ENCODE data around the gene DND1.
"Not testable (repeated sequence)": the region's sequence is repeated elsewhere in the genome, so short reads cannot be mapped to it uniquely, and the experiment has no call there.

Gene DND1

DNA sequence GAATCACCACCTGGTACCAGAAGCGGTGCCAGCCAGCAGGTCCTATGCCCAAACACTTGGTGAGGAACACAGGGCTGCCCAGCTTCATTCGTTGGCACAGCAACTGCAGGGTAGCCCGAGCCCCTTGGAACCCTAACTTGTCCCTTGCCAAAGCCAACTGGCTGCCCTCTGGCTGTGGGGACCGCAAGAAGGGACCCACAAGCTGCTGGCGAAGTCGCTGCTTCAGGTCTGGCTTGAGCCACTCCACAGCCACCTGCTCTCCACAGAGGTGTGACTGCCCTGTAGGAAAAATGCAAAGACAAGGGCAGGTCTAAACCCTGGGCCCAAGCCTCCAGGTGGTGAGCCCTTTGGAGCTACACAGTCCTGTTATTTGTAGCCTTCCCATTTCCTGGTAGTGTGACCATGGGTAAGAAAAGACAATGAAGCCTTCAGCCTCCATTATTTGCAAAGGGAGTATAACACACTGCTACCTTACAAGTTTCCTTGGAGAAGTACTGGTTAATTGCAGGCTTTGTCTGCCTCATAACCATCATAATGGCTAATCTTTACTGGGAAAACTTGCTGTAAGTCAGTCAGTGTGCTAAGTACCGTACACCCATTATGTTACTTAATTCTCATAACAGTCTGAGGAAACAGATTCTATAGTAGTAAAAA, 1.8 kb downstream of the DND1 start:
- no peak for DNase-seq

DNA sequence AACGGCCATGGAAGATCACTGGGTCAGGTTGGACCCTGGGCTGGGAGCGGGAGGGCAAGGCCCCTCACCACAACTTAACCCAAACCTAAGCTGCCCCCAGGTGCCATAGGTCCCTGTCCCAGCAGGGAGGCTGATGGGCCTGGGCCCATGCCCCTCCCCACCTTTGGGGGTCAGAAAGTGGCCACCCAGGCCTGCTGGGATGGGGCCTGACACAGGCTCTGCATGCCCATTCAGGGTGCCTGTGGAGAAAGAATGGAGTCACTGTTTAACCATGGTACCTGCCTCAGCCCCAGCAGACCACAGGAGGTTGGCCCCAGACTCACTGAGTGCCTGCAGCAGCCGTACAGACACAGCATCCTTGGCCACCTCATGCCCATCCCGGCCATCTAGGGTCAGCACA, 2.3 kb downstream of the DND1 start:
- DNase-seq: not testable (repeated sequence)

DNA sequence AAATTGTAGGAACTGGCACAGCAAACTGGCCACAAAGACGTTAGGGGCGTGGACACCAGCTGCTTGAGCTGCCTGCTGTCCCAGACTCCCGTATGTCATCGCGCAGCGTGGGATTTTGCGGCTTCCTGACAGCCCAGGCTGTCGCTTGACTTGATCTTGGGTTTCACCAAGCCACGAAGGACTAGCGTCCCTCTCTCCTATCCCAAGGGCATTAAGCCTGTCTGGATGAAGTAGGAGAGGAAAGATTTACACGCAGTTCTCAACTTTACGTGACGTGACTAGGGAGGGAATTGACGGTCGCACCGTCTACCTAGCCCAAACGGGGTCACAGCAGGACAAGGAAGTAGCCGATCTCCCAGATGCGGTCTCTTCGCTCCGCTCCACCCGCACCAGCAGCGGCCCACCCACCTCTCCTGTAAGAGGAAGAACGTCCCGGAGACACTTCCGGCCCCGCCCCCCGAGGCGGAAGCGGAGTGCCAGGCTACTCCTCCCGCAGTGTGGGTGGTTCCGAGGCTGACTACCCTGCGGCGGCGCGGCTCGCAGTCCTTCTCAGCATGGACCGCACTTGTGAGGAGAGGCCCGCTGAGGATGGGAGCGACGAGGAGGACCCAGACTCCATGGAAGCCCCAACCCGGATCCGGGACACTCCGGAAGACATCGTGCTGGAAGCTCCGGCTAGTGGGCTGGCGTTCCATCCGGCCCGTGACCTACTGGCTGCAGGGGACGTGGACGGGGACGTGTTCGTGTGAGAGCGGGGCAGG, 8.8 kb downstream of the DND1 start, which contains the start of gene WDR55:
WDR55 (plus strand) TSS at position 546 of the 761 bp plus-strand sequence; CDS start at position 555, 9 bp downstream.
- DNase-seq: peak; percentile 69

DNA sequence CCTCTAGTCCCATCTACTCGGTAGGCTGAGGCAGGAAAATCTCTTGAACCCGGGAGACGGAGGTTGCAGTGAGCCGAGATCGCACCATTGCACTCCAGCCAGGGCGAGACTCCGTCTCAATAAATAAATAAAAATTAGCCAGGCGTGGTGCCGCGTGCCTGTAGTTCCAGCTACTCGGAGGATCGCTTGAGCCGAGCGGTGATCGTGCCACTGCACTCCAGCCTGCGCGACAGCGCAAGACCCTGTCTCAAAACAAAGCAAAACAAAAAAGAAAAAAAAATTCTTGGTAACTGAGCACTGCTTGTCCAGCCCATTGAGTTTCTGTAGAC, 9.4 kb downstream of the DND1 start:
- DNase-seq: no peak

DNA sequence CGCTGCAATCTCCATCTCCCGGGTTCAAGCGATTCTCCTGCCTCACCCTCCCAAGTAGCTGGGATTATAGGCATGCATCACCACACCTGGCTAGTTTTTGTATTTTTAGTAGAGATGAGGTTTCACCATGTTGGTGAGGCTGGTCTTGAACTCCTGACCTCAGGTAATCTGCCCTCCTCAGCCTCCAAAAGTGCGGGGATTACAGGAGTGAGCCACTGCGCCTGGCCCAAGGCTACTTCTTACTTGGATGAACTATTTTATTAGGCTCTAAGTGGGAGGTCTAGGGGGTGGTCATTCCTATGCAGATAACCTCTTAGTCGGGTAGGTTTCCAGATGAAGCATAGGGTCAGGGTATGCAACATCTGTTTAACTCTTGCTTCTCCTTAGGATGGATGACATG, 13.0 kb downstream of the DND1 start:
- DNase-seq: not testable (repeated sequence)

DNA sequence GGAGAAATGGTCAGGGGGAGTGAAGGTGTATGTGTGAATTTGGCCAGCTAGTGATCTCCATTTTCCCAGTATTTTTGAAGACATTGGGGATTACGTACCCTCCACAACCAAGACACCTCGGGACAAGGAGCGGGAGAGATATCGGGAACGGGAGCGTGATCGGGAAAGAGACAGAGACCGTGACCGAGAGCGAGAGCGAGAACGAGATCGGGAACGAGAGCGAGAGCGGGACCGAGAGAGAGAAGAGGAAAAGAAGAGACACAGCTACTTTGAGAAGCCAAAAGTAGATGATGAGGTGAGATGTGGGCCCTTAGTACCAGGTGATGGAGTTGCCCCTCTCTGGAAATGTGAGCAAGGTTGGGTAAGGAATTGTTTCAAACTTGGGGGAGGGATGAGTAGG, 14.5 kb downstream of the DND1 start:
- no peak for DNase-seq

DNA sequence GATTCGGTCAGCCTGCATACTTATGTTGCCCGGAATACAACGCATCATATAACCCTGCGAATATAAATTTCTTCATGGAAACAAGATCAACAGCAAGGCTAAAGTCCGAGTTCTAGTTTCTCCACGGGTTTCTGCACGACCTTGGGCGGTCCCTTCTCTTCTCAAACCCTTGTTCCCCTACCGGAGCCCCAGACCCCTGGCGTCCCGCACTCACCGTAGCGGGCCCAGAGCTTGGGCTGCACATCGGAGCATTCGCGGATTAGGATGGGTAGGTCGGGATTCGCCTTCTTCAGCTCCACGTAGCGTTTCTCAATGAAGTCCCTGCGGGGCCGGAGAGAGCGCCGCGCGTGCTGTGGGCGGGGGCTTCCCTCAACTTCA, 26.3 kb downstream of the DND1 start:
- no peak for DNase-seq

DNA sequence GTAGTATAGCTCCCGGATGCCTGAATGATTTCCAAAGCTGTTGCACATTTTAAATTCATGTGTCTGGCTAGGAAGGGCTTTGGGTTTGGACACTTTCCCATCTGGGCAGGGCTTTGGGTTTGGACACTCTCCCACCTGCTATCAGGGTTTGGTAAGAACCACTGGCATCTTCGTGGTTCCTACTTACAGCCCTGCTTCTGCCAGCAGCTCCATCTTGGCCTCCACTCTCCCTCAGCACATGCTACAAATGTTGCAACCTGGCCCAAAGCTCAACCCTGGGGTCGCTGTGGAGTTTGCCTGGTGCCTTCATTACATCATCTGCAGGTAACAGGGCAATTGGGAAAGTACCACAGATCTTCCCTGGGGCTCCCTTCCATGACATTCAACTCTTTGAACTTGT, 30.7 kb downstream of the DND1 start:
- DNase-seq: no peak

DNA sequence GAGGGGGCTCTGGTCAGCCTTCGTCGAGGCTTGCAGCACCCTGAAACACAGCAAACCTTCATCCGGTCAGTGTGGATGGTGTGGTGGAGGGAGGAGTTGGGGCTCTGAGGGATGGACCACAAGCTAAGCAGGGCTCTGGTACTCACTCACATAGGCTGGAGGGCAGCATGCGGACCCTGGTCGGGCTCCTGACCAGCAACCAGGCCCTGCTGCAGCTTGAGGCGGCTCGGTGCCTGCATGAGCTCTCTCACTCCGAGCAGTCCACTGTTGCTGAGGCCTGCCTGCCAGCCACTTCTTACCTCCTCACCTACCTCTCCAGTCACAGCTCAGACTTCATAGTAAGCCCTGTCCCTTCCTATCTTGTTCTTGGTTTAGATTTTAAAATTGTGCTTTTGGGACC, 31.7 kb downstream of the DND1 start:
- DNase-seq: no peak

DNA sequence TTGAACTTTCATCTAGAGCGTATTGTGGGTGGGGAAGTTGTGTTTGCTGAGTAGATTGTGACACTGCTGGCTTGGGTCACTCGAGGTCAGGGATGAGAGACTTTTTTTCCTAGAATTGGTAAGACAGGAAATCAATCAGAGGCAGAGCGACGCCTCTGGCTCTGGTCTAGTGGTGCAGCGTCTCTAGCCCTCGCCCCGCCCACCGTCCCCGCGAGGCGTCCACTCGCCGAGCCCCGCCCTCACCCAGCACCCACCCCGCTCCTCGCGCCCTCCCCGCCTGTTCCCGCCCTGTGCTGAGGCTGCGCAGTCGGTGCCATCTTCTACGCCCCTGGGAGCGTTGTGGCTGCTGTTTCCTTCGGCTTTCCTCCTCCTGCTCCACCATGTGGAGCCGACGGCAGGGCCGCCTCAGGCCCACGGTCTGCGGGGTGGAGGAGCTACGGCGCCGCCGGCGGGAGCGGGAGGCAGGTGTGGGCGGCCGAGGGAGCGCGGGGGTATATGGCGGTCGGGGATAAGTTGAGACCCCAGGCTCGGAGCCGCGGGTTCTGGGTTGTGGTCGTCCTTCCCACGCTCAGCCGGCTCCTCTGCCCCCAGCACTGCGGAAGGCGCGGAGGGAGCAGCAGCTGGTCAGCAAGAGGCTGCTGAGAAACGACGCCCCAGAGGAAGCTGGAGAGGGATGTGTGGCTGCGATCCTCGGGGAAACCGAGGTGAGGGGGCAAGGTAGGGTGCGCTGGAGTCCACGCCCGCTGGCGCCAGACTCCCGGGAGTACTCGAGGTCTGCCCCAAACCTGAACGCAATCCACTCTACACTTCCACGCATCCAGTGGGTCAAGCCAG, 34.0 kb downstream of the DND1 start, which contains the start of gene TMCO6:
TMCO6 (plus strand) TSS at position 304 of the 834 bp plus-strand sequence; CDS start at position 381, 77 bp downstream.
- DNase-seq: peak; percentile 46

DNA sequence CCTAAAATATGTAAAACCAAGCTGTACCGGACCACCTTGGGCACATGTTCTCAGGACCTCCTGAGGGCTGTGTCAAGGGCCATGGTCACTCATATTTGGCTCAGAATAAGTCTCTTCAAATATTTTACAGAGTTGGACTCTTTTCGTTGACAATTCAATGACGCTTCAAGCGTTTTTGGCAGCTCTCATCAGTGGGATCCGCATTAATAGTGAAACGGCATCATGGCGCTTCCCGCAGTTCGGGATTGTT, 34.6 kb downstream of the DND1 start:
- not testable (repeated sequence) for DNase-seq

DNA sequence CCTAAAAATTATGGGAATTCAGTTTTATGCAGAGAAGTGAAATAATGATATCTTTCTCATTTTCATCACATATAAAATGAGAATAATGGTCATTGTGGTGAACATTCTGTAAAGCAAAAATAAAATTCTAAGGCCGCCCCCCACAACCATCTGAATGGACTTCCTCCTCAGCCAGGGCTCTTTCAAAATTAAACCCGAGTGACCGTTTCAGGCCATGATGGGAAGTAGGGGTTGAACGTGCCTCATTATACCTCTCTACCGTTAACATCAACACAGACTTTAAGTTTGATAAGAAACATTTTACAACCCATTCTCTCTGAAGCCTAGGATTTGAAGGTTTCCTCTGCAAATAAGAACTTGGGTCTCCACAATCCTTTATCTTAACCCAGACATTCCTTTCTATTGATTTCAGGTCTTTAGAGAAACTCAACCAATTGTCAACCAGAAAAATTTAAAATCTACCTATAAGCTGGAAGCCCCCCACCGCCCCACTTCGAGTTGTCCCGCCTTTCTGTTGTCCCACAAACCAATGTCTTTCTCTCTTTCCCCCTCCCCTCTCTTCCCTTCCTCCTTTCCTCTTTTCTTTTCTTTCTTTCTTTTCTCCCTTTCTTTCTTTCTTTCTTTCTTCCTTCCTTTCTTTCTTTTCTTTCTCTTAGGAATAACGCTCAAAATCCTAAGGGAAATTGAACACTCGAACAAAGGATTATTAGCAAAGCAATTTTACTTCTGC, 35.8 kb downstream of the DND1 start:
- DNase-seq: no peak

DNA sequence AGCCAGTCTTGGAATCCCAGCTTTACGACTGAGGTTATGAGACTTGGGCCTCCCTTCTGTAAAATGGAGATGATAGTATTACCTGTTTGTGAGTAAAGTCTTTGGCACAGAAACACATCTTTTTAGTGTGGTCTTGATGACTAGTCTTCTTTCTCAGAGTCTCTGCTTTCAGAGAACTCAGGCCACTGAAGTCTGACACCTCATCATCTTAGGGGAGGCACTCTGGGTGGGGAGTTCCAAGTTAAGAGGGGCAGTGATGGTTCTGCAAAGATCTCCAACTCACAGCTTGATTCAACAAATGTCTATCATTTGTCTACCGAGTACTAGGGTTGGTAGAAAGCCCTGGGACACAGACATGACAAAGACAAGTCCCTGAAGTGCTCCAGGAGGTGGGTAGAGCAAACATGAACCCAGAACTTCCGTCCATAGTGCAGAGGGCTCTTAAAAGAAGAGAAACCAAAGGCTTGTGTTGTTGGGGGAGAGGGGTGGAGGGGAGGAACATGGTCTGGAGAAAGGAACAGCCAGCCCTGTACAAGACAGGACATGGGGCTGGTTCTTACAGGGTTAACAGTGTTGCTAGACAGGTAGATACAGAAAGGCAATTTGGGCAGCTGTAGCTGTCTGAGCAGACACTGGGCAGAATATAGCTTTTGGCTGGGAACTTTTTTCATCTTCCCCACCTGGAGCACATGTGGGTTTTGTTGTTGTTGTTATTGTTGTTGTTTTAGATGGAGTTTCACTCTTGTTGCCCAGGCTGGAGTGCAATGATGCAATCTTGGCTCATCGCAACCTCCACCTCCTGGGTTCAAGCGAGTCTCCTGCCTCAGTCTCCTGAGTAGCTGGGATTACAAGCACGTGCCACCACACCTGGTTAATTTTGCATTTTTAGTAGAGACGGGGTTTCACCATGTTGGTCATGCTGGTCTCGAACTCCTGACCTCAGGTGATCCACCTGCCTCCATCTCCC, 37.8 kb downstream of the DND1 start:
- no peak for DNase-seq

DNA sequence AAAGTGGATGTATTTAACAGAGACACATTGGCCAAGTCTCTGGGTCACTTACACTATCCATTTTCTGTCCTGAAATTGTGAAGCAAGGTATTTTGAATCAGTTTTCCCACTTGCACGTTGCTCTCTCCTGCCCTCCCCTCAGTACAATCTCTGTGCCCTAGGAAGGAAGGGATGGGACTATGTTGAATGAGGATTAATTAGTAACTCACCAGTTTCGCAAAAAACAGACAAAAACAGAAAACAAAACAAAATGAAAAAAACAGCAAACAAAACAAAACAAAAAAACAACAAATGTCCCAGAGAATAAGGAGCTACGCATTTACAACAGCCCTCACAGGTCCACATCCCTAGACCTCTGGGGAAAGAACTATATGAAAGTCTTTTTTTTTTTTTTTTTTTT, 39.3 kb downstream of the DND1 start:
- no peak for DNase-seq

DNA sequence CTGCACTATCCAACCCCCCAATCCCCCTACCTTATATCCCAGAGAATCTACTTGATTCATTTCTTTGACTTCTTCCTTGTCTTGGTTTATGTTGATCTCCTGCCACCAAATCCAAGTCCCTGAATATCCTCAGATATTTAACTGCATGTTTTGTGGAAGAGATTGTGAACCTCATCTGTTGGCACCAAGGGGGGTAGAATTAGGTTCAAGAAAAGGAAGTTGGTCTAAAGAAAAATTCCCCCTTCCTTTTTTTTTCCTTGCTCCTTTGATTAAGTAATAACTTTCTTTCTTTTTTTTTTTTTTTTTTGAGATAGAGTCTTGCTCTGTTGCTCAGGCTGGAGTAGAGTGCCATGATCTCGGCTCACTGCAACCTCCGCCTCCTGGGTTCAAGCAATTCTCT, 39.9 kb downstream of the DND1 start:
- DNase-seq: no peak

DNA sequence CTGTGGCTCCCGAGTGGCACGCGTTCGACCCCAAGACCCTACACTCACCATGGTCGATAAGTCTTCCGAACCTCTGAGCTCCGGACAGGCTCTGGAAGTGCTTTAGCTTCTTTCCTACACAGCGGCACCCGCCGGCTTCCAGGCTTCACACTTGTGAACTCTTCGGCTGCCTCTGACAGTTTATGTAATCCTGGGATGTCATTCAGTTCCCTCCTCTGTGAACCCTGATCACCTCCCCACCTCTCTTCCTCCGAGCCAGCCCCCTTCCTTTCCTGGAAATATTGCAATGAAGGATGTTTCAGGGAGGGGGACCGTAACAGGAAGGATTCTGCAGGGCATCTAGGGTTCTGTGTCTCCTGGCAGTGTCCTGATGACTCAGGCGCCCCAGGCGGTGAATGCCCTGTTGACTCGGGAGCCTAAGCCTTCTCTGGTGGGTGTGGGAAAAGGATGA, 40.3 kb downstream of the DND1 start, which contains the start of gene CD14:
CD14 (minus strand) TSS at position 155 of the 451 bp plus-strand sequence; CDS start at position 51, 104 bp downstream.
- DNase-seq: no peak

DNA sequence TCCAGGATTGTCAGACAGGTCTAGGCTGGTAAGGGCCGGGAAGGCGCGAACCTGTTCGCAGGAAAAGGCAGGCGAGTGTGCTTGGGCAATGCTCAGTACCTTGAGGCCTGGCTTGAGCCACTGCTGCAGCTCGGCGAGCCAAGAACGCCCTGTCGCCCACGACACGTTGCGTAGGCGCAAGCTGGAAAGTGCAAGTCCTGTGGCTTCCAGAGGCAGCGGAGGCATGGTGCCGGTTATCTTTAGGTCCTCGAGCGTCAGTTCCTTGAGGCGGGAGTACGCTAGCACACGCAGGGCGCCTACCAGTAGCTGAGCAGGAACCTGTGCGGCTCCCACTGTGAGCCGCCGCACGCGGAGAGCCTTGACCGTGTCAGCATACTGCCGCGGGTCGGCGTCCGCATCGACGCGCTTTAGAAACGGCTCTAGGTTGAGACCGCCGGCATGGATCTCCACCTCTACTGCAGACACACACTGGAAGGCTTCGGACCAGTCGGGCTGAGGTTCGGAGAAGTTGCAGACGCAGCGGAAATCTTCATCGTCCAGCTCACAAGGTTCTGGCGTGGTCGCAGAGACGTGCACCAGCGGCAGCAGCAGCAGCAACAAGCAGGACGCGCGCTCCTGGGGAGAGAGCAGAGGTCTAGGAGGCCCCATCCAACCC, 40.9 kb downstream of the DND1 start:
- no peak for DNase-seq

DNA sequence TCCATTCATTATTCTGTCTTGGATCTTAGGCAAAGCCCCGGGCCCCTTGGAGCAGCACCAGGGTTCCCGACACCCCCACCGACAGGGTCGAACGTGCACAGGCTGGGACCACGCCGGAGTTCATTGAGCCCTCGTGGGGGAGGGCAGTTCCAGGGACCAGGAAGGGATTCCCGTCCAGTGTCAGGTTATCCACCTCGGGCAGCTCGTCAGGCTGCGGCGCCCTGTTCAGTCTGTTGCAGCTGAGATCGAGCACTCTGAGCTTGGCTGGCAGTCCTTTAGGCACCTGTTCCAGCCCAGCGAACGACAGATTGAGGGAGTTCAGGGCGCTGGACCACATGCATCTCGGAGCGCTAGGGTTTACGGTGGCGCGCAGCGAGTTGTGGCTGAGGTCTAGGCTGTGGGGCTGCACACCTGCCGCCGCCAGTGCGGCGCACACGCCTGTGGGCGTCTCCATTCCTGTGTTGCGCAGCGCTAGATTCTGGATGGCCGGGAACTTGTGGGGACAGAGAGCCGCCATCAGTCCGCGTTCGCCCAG, 41.5 kb downstream of the DND1 start:
- no peak for DNase-seq

DNA sequence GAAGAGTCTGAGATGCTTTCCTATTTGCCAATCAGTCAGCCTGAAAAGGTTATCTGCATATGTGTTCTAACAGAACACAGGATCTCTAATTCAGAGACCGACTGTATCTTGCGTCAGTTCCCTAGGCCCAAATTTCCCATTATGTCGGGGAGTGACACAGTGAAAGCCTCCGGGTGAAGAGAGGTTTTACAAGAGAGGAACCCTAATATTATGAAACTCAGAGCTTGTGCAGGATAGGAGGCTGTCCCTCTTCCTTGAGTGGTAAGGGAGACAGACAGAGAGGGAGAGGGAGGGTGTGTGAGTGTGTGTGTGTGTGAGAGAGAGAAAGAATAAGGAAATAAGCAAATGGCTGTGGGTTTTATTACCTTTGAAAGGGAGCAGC, 42.3 kb downstream of the DND1 start:
- no peak for DNase-seq

DNA sequence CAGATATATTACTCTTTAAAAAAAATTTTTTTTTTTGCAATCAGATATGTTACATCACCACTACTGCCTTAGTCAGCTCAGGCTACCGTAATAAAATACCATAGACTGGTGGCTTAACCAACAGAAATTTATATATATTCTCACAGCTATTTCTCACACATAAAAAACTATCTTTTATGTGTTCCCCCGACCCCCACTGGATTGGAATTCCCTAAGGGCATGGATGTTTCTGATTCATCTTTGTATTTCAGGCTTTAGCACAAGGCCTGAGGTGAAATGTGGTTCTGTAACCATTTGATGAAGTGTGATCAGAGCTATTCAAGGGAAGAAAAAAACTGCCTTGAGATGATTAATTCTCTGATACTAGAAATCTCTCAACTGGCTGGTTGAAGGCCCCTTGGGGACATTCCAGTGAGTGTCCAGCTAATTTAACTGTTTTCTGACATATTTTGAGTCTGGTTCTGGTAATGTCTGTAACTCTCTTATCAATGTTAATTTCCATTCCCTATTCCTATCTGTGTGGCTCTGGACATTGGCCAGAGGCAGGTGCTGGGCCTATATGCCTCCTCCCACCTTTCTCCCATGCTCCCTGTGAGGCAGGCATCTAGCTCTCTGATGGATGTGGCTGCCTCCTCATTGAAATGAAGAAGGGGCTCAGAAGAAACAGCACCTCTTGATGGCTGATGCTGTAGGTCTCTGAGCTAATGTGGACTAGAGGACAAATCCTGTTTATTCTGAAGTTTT, 42.9 kb downstream of the DND1 start:
- DNase-seq: no peak
